IMR-90 (cell line): ENCODE results near the gene UXS1. TPM values are rescaled to one million over a fixed set of nuclear protein-coding genes. Genes with fewer than 3 reads are reported as not detected.

Experiments
- ATAC-seq: fragments of 200-7000 bp; cut with Tn5 transposase; 2 replicates; pipeline ENCODE4 v1.9.1; 2020; ENCODE audit warnings: low read depth, mild to moderate bottlenecking, moderate library complexity
- BruUV-seq: library from RNA; stranded (reverse); fragments of 400-500 nt; replicated peaks from 2 replicates; lab custom pipeline; 2021; lab: Mats Ljungman, UMichigan
- CTCF ChIA-PET: fragments of 300-600 bp; formaldehyde crosslinking; extraction: SDS; loops from one replicate; lab custom pipeline; 2021; ENCODE audit warnings: antibody characterized with exemption; lab: Yijun Ruan, JAX
- POLR2A ChIA-PET: fragments of 300-600 bp; sonication (Branson Sonifier 250); formaldehyde crosslinking; loops from one replicate; lab custom pipeline; 2022; ENCODE audit warnings: antibody characterized with exemption; ENCODE audit not compliant: unreplicated experiment; lab: Charles Lee
- DNase-seq: peaks from one replicate; pipeline ENCODE4 v3.0.0; 2013
- H2AFZ ChIP-seq: replicated peaks from 2 replicates; pipeline ENCODE3; 2013; ENCODE audit warnings: low read length, mild to moderate bottlenecking; ENCODE audit not compliant: poor library complexity
- H2AK5ac ChIP-seq: 2 replicates; pipeline ENCODE4 v1.6.1; 2013; ENCODE audit warnings: low read depth, low read length, inconsistent platforms
- H2AK9ac ChIP-seq: replicated peaks from 2 replicates; pipeline ENCODE3; 2013; ENCODE audit warnings: mild to moderate bottlenecking, low read depth, low read length, moderate library complexity; ENCODE audit not compliant: poor library complexity
- H2BK120ac ChIP-seq: 2 replicates; pipeline ENCODE4 v1.6.1; 2013; ENCODE audit warnings: low read depth, low read length, inconsistent platforms
- H2BK15ac ChIP-seq: 3 replicates; pipeline ENCODE4 v1.6.1; 2013; ENCODE audit warnings: low read depth, low read length, inconsistent platforms
- H2BK20ac ChIP-seq: 2 replicates; pipeline ENCODE4 v1.6.1; 2013; ENCODE audit warnings: low read depth, mild to moderate bottlenecking, inconsistent platforms, low read length, moderate library complexity
- H2BK5ac ChIP-seq: 2 replicates; pipeline ENCODE4 v1.6.1; 2013; ENCODE audit warnings: mild to moderate bottlenecking, low read depth, low read length, inconsistent platforms; ENCODE audit not compliant: poor library complexity, severe bottlenecking
- H3K14ac ChIP-seq: replicated peaks from 2 replicates; pipeline ENCODE4 v1.6.1; 2013; ENCODE audit warnings: low read depth, low read length, inconsistent platforms
- H3K18ac ChIP-seq: 2 replicates; pipeline ENCODE4 v1.6.1; 2013; ENCODE audit warnings: low read depth, low read length, control low read depth
- H3K23ac ChIP-seq: 2 replicates; pipeline ENCODE4 v1.6.1; 2013; ENCODE audit warnings: low read depth, low read length, inconsistent platforms
- H3K27ac ChIP-seq: 2 replicates; pipeline ENCODE4 v1.5.1; 2013; ENCODE audit warnings: mild to moderate bottlenecking, control low read depth, low read length; ENCODE audit not compliant: insufficient read depth
- H3K27me3 ChIP-seq: 2 replicates; pipeline ENCODE4 v1.6.1; 2013; ENCODE audit warnings: low read length; ENCODE audit not compliant: control insufficient read depth, insufficient read depth
- H3K36me3 ChIP-seq: 2 replicates; pipeline ENCODE4 v1.6.1; 2013; ENCODE audit warnings: low read length, mixed read lengths; ENCODE audit not compliant: control insufficient read depth, insufficient read depth
- H3K4ac ChIP-seq: 2 replicates; pipeline ENCODE4 v1.6.1; 2013; ENCODE audit warnings: low read depth, low read length, inconsistent platforms
- H3K4me1 ChIP-seq: 2 replicates; pipeline ENCODE4 v1.6.1; 2013; ENCODE audit warnings: low read length, mixed read lengths; ENCODE audit not compliant: control insufficient read depth, insufficient read depth
- H3K4me2 ChIP-seq: 2 replicates; pipeline ENCODE4 v1.6.1; 2013; ENCODE audit warnings: low read depth, mild to moderate bottlenecking, control low read depth, low read length, moderate library complexity
- H3K4me3 ChIP-seq: 2 replicates; pipeline ENCODE4 v1.5.1; 2013; ENCODE audit warnings: low read depth, mild to moderate bottlenecking, control low read depth, low read length, moderate library complexity; ENCODE audit not compliant: insufficient read depth
- H3K56ac ChIP-seq: 2 replicates; pipeline ENCODE4 v1.6.1; 2013; ENCODE audit warnings: low read length, inconsistent platforms; ENCODE audit not compliant: insufficient read depth; ENCODE audit errors: extremely low read depth
- H3K79me1 ChIP-seq, 2 experiments: 2 replicates each; pipeline ENCODE4 v1.6.1; 2013; ENCODE audit warnings: low read length in 2 of 2, inconsistent platforms in 1 of 2, low read depth in 1 of 2
- H3K9ac ChIP-seq: 2 replicates; pipeline ENCODE4 v1.6.1; 2013; ENCODE audit warnings: low read depth, low read length, control low read depth
- H3K9me1 ChIP-seq: 2 replicates; pipeline ENCODE4 v1.6.1; 2013; ENCODE audit warnings: low read length, inconsistent platforms; ENCODE audit not compliant: insufficient read depth
- H3K9me3 ChIP-seq: 2 replicates; pipeline ENCODE4 v1.6.1; 2013; ENCODE audit warnings: low read length; ENCODE audit not compliant: control insufficient read depth, insufficient read depth
- H4K20me1 ChIP-seq: 2 replicates; pipeline ENCODE4 v1.6.1; 2013; ENCODE audit warnings: low read length, inconsistent platforms; ENCODE audit not compliant: insufficient read depth
- H4K5ac ChIP-seq: 2 replicates; pipeline ENCODE4 v1.6.1; 2013; ENCODE audit warnings: mild to moderate bottlenecking, low read depth, low read length, control low read depth
- H4K8ac ChIP-seq, 2 experiments: 2 replicates each; pipeline ENCODE4 v1.6.1; 2013; ENCODE audit warnings: low read depth in 2 of 2, low read length in 2 of 2, control low read depth in 1 of 2, inconsistent platforms in 1 of 2
- H4K91ac ChIP-seq: 2 replicates; pipeline ENCODE4 v1.6.1; 2013; ENCODE audit warnings: low read depth, low read length, inconsistent platforms; ENCODE audit not compliant: insufficient read depth
- BHLHE40 ChIP-seq: fragments of 150-350 bp; IDR thresholded peaks from 2 replicates; pipeline ENCODE4 v1.6.1; 2016; ENCODE audit warnings: mild to moderate bottlenecking, low read depth, low read length
- CEBPB ChIP-seq: IDR thresholded peaks from 2 replicates; pipeline ENCODE4 v1.6.1; 2012; ENCODE audit warnings: low read depth, low read length, improper control_type of control experiment
- CHD1 ChIP-seq: IDR thresholded peaks from 2 replicates; pipeline ENCODE4 v1.6.1; 2012; ENCODE audit warnings: low read depth, low read length, improper control_type of control experiment
- FOS ChIP-seq: fragments of 150-350 bp; IDR thresholded peaks from 2 replicates; pipeline ENCODE4 v1.6.1; 2016; ENCODE audit warnings: low read depth, low read length
- MAFK ChIP-seq: IDR thresholded peaks from 2 replicates; pipeline ENCODE4 v1.6.1; 2012; ENCODE audit warnings: low read depth, low read length, improper control_type of control experiment
- MAZ ChIP-seq: IDR thresholded peaks from 2 replicates; pipeline ENCODE4 v1.6.1; 2012; ENCODE audit warnings: low read depth, mild to moderate bottlenecking, low read length, improper control_type of control experiment, moderate library complexity, borderline replicate concordance
- MXI1 ChIP-seq: IDR thresholded peaks from 2 replicates; pipeline ENCODE4 v1.6.1; 2012; ENCODE audit warnings: low read depth, mild to moderate bottlenecking, low read length, moderate library complexity, borderline replicate concordance
- NFE2L2 ChIP-seq: fragments of 150-350 bp; IDR thresholded peaks from 2 replicates; pipeline ENCODE4 v1.6.1; 2016; ENCODE audit warnings: low read depth, mild to moderate bottlenecking, low read length
- POLR2A ChIP-seq: IDR thresholded peaks from 2 replicates; pipeline ENCODE4 v1.6.1; 2012; ENCODE audit warnings: mild to moderate bottlenecking, low read depth, low read length
- RAD21 ChIP-seq: IDR thresholded peaks from 2 replicates; pipeline ENCODE4 v1.6.1; 2012; ENCODE audit warnings: low read length, improper control_type of control experiment
- RCOR1 ChIP-seq: IDR thresholded peaks from 2 replicates; pipeline ENCODE4 v1.6.1; 2012; ENCODE audit warnings: mild to moderate bottlenecking, low read length, improper control_type of control experiment; ENCODE audit not compliant: insufficient replicate concordance
- RFX5 ChIP-seq: IDR thresholded peaks from 2 replicates; pipeline ENCODE4 v1.8.0; 2012; ENCODE audit warnings: low read depth, mild to moderate bottlenecking, low read length, moderate library complexity
- SMC3 ChIP-seq: fragments of 150-350 bp; IDR thresholded peaks from 2 replicates; pipeline ENCODE4 v1.6.1; 2016; ENCODE audit warnings: low read depth, mild to moderate bottlenecking, antibody characterized with exemption, low read length, moderate library complexity
- USF2 ChIP-seq: fragments of 150-350 bp; IDR thresholded peaks from 2 replicates; pipeline ENCODE4 v1.6.1; 2017; ENCODE audit warnings: mild to moderate bottlenecking, antibody characterized with exemption, low read length, low read depth
- WGBS, 2 experiments: methylation state at CpG; one replicate each; pipeline versions ENCODE4 v1.1.5 to v1.1.7; 2013; ENCODE audit warnings: missing lambda C conversion rate in 2 of 2; ENCODE audit not compliant: insufficient read length in 1 of 2; ENCODE audit errors: extremely low coverage in 2 of 2; 5-methylcytosine and 5-hydroxymethylcytosine counted together
- dilution Hi-C: fragments of 300-500 bp; cut with HindIII; formaldehyde crosslinking; loops from one replicate; pipeline ENCODE4 v1.14.3; 2018; ENCODE audit warnings: low sequenced_read_pairs; ENCODE audit not compliant: unreplicated experiment
- in situ Hi-C: fragments of 300-500 bp; cut with MboI; formaldehyde crosslinking; loops from 3 replicates; pipeline ENCODE4 v1.14.3; 2019; ENCODE audit warnings: low sequenced_read_pairs, inconsistent platforms, mixed read lengths
- intact Hi-C: fragments of 100-400 bp; cut with micrococcal nuclease; formaldehyde crosslinking; loops from 2 replicates; pipeline ENCODE4 v1.10.0; 2022
- polyA plus RNA-seq, 3 experiments: library from polyadenylated mRNA; depleted of rRNA; stranded (reverse); fragments of >200 nt; gene quantifications; 2 replicates each; pipeline ENCODE4 v1.2.3, GENCODE V29; 2012; ENCODE audit warnings: low replicate concordance in 1 of 3
- total RNA-seq: library from RNA; depleted of rRNA; stranded (reverse); fragments of >200 nt; gene quantifications from 2 replicates; pipeline ENCODE4 v1.2.3, GENCODE V29; 2012
- TF ChIP-seq, protein P1 (sequence below): fragments of 150-350 bp; IDR thresholded peaks from 2 replicates; pipeline ENCODE4 v1.6.1; 2016; ENCODE audit warnings: low read depth, mild to moderate bottlenecking, low read length, moderate library complexity, borderline replicate concordance
- TF ChIP-seq, protein P2 (sequence below): conservative IDR thresholded peaks from 2 replicates; pipeline ENCODE4 v1.5.1; 2012; ENCODE audit warnings: mild to moderate bottlenecking, low read depth, low read length, improper control_type of control experiment

The UXS1 gene
- total and polyA plus RNA-seq, 2 of the 4 experiments (the other 2 are of a cell fraction), result 33.7 to 54.3 TPM

DNA sequence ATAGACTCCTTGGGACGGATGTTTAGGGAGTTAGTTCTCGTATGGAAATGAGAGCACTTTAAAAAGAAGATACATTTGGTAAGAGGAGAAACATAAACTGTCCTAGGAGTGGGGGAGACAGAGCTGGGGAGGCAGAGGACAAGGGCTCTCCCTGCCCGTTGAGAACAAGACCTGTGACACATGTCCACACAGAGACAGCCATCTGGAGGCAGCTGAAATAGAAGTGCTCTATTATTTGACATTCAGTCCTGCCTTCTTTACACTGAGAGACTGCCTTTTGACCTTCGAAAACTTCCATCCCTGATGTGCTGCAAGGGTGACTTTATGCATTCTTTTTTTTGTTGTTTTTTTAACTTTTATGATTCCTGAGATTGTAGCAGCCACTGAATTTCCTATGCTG, 150.1 kb downstream of the UXS1 start:
- Histone ChIP-seq H2AK9ac (no peak overlapping the region), H3K23ac (no peak overlapping the region; the same call in 1 of the 2 replicates), H4K91ac (no peak overlapping the region), H2BK120ac (no peak overlapping the region), H3K9ac (no peak overlapping the region), H4K8ac (no peak overlapping the region), H3K27ac (no peak overlapping the region), H2BK5ac (no peak overlapping the region), H3K4me1 (no peaks in the 10 kb centered on the region), H3K79me1 (no peaks in the 10 kb centered on the region), H3K14ac (no peak overlapping the region), H4K5ac (no peak overlapping the region), H3K36me3 (no peaks in the 10 kb centered on the region), H3K9me3 (no peaks in the 10 kb centered on the region), H3K4me2 (no peak overlapping the region), H3K27me3 (peaks cover 13% of the 10 kb centered on the region), H3K18ac (no peak overlapping the region), H2AFZ (no peak overlapping the region), H3K56ac (no peak overlapping the region), H3K4me3 (no peak overlapping the region), H2BK15ac (no peak overlapping the region), H2BK20ac (no peak overlapping the region), H3K9me1 (no peaks in the 10 kb centered on the region), H2AK5ac (no peak overlapping the region), H3K4ac (no peak overlapping the region), H4K20me1 (no peaks in the 10 kb centered on the region)
- intact Hi-C loops (no loop called here), in situ Hi-C loops (no loop called here), dilution Hi-C loops (no loop called here)
- ATAC-seq, result no peak
- ChIA-PET POLR2A (no interaction called here), CTCF (no interaction called here)
- WGBS, 2 experiments, result 58% methylated on average over 2 of the region's 4 CpGs; no CpG with 5 or more reads in 1 of the 2 experiments
- DNase-seq, result no peak
- no TSS peak for BruUV-seq
- TF ChIP-seq NFE2L2 (no peak), CEBPB (no peak), MAFK (no peak), FOS (no peak), CHD1 (no peak), BHLHE40 (no peak), POLR2A (no peak), RFX5 (no peak), MAZ (no peak), RCOR1 (no peak), MXI1 (no peak), SMC3 (no peak), USF2 (no peak), RAD21 (no peak)
- TF ChIP-seq, protein P1, sequence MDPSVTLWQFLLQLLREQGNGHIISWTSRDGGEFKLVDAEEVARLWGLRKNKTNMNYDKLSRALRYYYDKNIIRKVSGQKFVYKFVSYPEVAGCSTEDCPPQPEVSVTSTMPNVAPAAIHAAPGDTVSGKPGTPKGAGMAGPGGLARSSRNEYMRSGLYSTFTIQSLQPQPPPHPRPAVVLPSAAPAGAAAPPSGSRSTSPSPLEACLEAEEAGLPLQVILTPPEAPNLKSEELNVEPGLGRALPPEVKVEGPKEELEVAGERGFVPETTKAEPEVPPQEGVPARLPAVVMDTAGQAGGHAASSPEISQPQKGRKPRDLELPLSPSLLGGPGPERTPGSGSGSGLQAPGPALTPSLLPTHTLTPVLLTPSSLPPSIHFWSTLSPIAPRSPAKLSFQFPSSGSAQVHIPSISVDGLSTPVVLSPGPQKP, result no peak
- TF ChIP-seq, protein P2, sequence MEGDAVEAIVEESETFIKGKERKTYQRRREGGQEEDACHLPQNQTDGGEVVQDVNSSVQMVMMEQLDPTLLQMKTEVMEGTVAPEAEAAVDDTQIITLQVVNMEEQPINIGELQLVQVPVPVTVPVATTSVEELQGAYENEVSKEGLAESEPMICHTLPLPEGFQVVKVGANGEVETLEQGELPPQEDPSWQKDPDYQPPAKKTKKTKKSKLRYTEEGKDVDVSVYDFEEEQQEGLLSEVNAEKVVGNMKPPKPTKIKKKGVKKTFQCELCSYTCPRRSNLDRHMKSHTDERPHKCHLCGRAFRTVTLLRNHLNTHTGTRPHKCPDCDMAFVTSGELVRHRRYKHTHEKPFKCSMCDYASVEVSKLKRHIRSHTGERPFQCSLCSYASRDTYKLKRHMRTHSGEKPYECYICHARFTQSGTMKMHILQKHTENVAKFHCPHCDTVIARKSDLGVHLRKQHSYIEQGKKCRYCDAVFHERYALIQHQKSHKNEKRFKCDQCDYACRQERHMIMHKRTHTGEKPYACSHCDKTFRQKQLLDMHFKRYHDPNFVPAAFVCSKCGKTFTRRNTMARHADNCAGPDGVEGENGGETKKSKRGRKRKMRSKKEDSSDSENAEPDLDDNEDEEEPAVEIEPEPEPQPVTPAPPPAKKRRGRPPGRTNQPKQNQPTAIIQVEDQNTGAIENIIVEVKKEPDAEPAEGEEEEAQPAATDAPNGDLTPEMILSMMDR, result no peak
